Fibroblast of the aortic adventitia (primary cell): Measurements from ENCODE around the gene CAPSL. TPM values are rescaled to one million over a fixed set of nuclear protein-coding genes. Genes with fewer than 3 reads are reported as not detected.
"Not testable (repeated sequence)": the region's sequence is repeated elsewhere in the genome, so short reads cannot be mapped to it uniquely, and the experiment has no call there.

Experiments used
- DNase-seq: peaks from one replicate; pipeline ENCODE4 v3.0.0-alpha.2; 2010; ENCODE audit warnings: low read depth
- H3K4me3 ChIP-seq: 2 replicates; pipeline ENCODE4 v1.5.1; 2011; ENCODE audit warnings: low read depth, mild to moderate bottlenecking, control low read depth, low read length, moderate library complexity
- CTCF ChIP-seq: IDR thresholded peaks from 2 replicates; pipeline ENCODE4 v1.5.1; 2011; ENCODE audit warnings: mild to moderate bottlenecking, low read length, control low read depth, inconsistent platforms; ENCODE audit not compliant: insufficient read depth
- total RNA-seq: library from RNA; depleted of rRNA; stranded (reverse); fragments of >200 nt; gene quantifications from 2 replicates; pipeline ENCODE4 v1.2.3, GENCODE V29; 2012; ENCODE audit warnings: low replicate concordance

CAPSL gene
- total RNA-seq, 1 donor: not detected

GRCh38 chr5:35899800-35900199 lies 38.6 kb downstream of the CAPSL start:
- TF ChIP-seq CTCF: no peak
- no peak overlapping the region for H3K4me3 ChIP-seq
- no peak for DNase-seq

GRCh38 chr5:35898952-35899660 lies 39.3 kb downstream of the CAPSL start:
- no peak for TF ChIP-seq CTCF
- DNase-seq: no peak
- H3K4me3 ChIP-seq: no peak overlapping the region

GRCh38 chr5:35894131-35894530 lies 44.3 kb downstream of the CAPSL start:
- no peak for TF ChIP-seq CTCF
- DNase-seq: no peak
- no peak overlapping the region for H3K4me3 ChIP-seq

- DNase-seq, H3K4me3 ChIP-seq: not testable (repeated sequence)
Measured at GRCh38 chr5:35892799-35893198, 45.6 kb downstream of the CAPSL start.

- no peak for TF ChIP-seq CTCF
- no peak for DNase-seq
- H3K4me3 ChIP-seq: no peak overlapping the region
Measured at GRCh38 chr5:35890021-35891020, 48.1 kb downstream of the CAPSL start.

- TF ChIP-seq CTCF: no peak
- no peak for DNase-seq
Measured at GRCh38 chr5:35887321-35888100, 50.9 kb downstream of the CAPSL start.

More at GRCh38 chr5:35887321-35888100, 50.9 kb downstream of the CAPSL start:
- H3K4me3 ChIP-seq: no peak overlapping the region
